BJ (cell line): ENCODE data around the gene CHN2. TPM values are rescaled to one million over a fixed set of nuclear protein-coding genes. Genes with fewer than 3 reads are reported as not detected.

Experiments used
- CTCF ChIA-PET: fragments of 350-600 bp; formaldehyde crosslinking; extraction: SDS; loops from one replicate; lab custom pipeline; 2021; ENCODE audit warnings: antibody characterized with exemption, inconsistent platforms; lab: Yijun Ruan, JAX
- POLR2A ChIA-PET: fragments of 300-600 bp; sonication (Branson Sonifier 250); formaldehyde crosslinking; extraction: SDS; loops from one replicate; lab custom pipeline; 2021; ENCODE audit warnings: antibody characterized with exemption; lab: Charles Lee
- DNase-seq: peaks from one replicate; pipeline ENCODE4 v3.0.0-alpha.2; 2011; ENCODE audit warnings: low read depth
- H3K27me3 ChIP-seq: 2 replicates; pipeline ENCODE4 v1.6.0; 2011; ENCODE audit warnings: low read length; ENCODE audit not compliant: control insufficient read depth, insufficient read depth
- H3K36me3 ChIP-seq: 2 replicates; pipeline ENCODE4 v1.5.1; 2011; ENCODE audit warnings: low read length; ENCODE audit not compliant: control insufficient read depth, insufficient read depth
- H3K4me3 ChIP-seq: 2 replicates; pipeline ENCODE4 v1.5.1; 2011; ENCODE audit warnings: low read depth, mild to moderate bottlenecking, control low read depth, low read length
- CTCF ChIP-seq: IDR thresholded peaks from 2 replicates; pipeline ENCODE4 v1.5.1; 2011; ENCODE audit warnings: low read depth, mild to moderate bottlenecking, control low read depth, inconsistent platforms, low read length, moderate library complexity; ENCODE audit not compliant: insufficient read depth
- polyA plus RNA-seq: library from polyadenylated mRNA; depleted of rRNA; stranded (reverse); fragments of >200 nt; gene quantifications from 2 replicates; pipeline ENCODE4 v1.2.3, GENCODE V29; 2011

The CHN2 gene
- polyA plus RNA-seq, 1 experiment = not detected

GRCh38 chr7:29372351-29373090 lies 177.9 kb downstream of the CHN2 start:
- Histone ChIP-seq H3K27me3 (no peaks in the 10 kb centered on the region), H3K36me3 (no peaks in the 10 kb centered on the region), H3K4me3 (no peak overlapping the region)
- CTCF ChIA-PET = no interaction called here
- no peak for TF ChIP-seq CTCF
- POLR2A ChIA-PET = no interaction called here
- no peak for DNase-seq

GRCh38 chr7:29375641-29376562 lies 181.3 kb downstream of the CHN2 start:
- Histone ChIP-seq H3K27me3 (no peaks in the 10 kb centered on the region), H3K4me3 (no peak overlapping the region), H3K36me3 (no peaks in the 10 kb centered on the region)
- no peak for TF ChIP-seq CTCF
- CTCF ChIA-PET = no interaction called here
- DNase-seq = no peak
- POLR2A ChIA-PET = no interaction called here

- no peaks in the 10 kb centered on the region for H3K36me3 ChIP-seq
- no peak for DNase-seq
- ChIA-PET CTCF (no interaction called here), POLR2A (no interaction called here)
- H3K27me3 ChIP-seq = no peaks in the 10 kb centered on the region
- H3K4me3 ChIP-seq = no peak overlapping the region
- TF ChIP-seq CTCF = no peak
Measured at GRCh38 chr7:29377718-29378117, 183.1 kb downstream of the CHN2 start.

GRCh38 chr7:29379551-29379950 lies 185.0 kb downstream of the CHN2 start:
- Histone ChIP-seq H3K27me3 (no peaks in the 10 kb centered on the region), H3K36me3 (no peaks in the 10 kb centered on the region), H3K4me3 (no peak overlapping the region)
- no peak for DNase-seq
- CTCF ChIA-PET = no interaction called here
- POLR2A ChIA-PET = no interaction called here
- TF ChIP-seq CTCF = no peak
